ENCODE measurements around the gene DNAJC21.

- TF ChIP-seq CTCF (IDR thresholded peaks at IDR 0.05) = no peak
- TF ChIP-seq POLR2A (IDR thresholded peaks at IDR 0.05) = no peak
Measured at GRCh38 chr5:34976347-34976746, 47.0 kb downstream of the DNAJC21 start.
